ENCODE measurements around the gene CA4. TPM values are rescaled to one million over a fixed set of nuclear protein-coding genes. Genes with fewer than 3 reads are reported as not detected.
A peak's percentile ranks its signal among the peaks of the same experiment; 100 is the strongest.

Gene CA4
- total and polyA plus RNA-seq, 2 of the 8 experiments (the other 6 are each of a cell fraction or from before 2014, with no cell fraction given): 3.6 to 4.2 TPM

GRCh38 chr17:60135951-60136666 lies 13.7 kb upstream of the CA4 start:
- no peak overlapping the region for H3K4ac ChIP-seq (replicated peaks; ENCODE audit: insufficient read length, low read depth, low read length)
- H2BK120ac ChIP-seq (replicated peaks; ENCODE audit: low read depth, low read length): no peak overlapping the region
- WGBS, 2 experiments (ENCODE audit: extremely low coverage in 1 of 2, insufficient coverage in 1 of 2, insufficient read length in 1 of 2, insufficient replicate concordance in 2 of 2, low coverage in 1 of 2, low lambda C conversion rate in 2 of 2, missing lambda C conversion rate in 1 of 2): 74% methylated on average over 13 of the region's 13 CpGs; no CpG with 5 or more reads in 1 of the 2 experiments
- POLR2A ChIA-PET (ENCODE audit: partially characterized antibody): interaction anchor here (0.6 to 1.6 kb wide), 2 partner anchors 9 to 33 kb away, joined by 3 to 4 read pairs; no protein-coding TSS in a partner anchor
- H3K56ac ChIP-seq (replicated peaks; ENCODE audit: insufficient read length, low read depth, low read length): no peak overlapping the region
- H4K5ac ChIP-seq (ENCODE audit: insufficient read length, low read depth, low read length): no peak overlapping the region
- peak in 1 of 2 experiments; percentile 24 for DNase-seq (ENCODE audit: low read depth in 1 of 2, low spot score in 2 of 2)
- H3K4me1 ChIP-seq (replicated peaks in 1 of 4; ENCODE audit: control insufficient read depth in 3 of 4, insufficient read depth in 4 of 4, low read length in 3 of 4): peaks cover 0 to 19% (median 10%) of the 10 kb centered on the region in 4 experiments; a peak in 6 of 7 replicates
- no peak overlapping the region for H3K23ac ChIP-seq (ENCODE audit: insufficient read length)
- H4K20me1 ChIP-seq (replicated peaks in 1 of 2; ENCODE audit: control insufficient read depth in 1 of 2, insufficient read depth in 2 of 2, low read length in 2 of 2): peaks cover 2 to 9% of the 10 kb centered on the region in 2 experiments
- CTCF ChIA-PET (ENCODE audit: partially characterized antibody): interaction anchor here (0.6 to 7.5 kb wide), 5 partner anchors 11 to 221 kb away, joined by 3 to 94 read pairs (median 15); partner anchors contain the start of gene CA4
- H3K18ac ChIP-seq (ENCODE audit: extremely low read depth, low read length): no peak overlapping the region; the same call in 1 of the 2 replicates
- H4K8ac ChIP-seq (ENCODE audit: extremely low read depth, insufficient read depth, low read length): no peak overlapping the region
- H3K27ac ChIP-seq (ENCODE audit: low read depth, low read length): no peak overlapping the region
- no peak overlapping the region for H3K14ac ChIP-seq (ENCODE audit: insufficient read length)
- H2BK20ac ChIP-seq (ENCODE audit: low read length): no peak overlapping the region
- H3K4me2 ChIP-seq (ENCODE audit: insufficient read depth in 1 of 2, low read depth in 2 of 2, low read length in 2 of 2): peak overlapping the region; percentile 97 to 98
- H2AK5ac ChIP-seq (ENCODE audit: low read depth, low read length): no peak overlapping the region
- no peak overlapping the region for H3K9ac ChIP-seq (replicated peaks in 1 of 4; ENCODE audit: extremely low read depth in 1 of 4, low read depth in 3 of 4, low read length in 3 of 4)
- FAIRE-seq: no peak
- no peak overlapping the region for H2BK5ac ChIP-seq (ENCODE audit: low read depth, low read length)
- no peak overlapping the region for H2BK15ac ChIP-seq (ENCODE audit: low read length)
- no peaks in the 10 kb centered on the region for H3K79me1 ChIP-seq (ENCODE audit: low read depth, low read length)
- H4K91ac ChIP-seq (replicated peaks; ENCODE audit: insufficient read length, low read length): no peak overlapping the region
- H3K36me3 ChIP-seq (ENCODE audit: control insufficient read depth in 2 of 4, insufficient read depth in 4 of 4, low read length in 3 of 4): no peaks in the 10 kb centered on the region; a peak in 1 of 8 replicates
- TF ChIP-seq CEBPB (IDR thresholded peaks at IDR 0.05; ENCODE audit: low read depth, low read length): no peak
- 0 out of 2 replicates have a peak, but pooled peaks have one; percentile 9 for TF ChIP-seq SUZ12 (IDR thresholded peaks at IDR 0.05; ENCODE audit: low read length)
- H3K9me3 ChIP-seq (ENCODE audit: insufficient read depth in 2 of 2, low read depth in 1 of 2, low read length in 1 of 2): no peaks in the 10 kb centered on the region
- peak overlapping the region; percentile 76 to 95 (median 88); a peak in 4 of 8 replicates for H3K4me3 ChIP-seq (ENCODE audit: extremely low read depth in 1 of 4, insufficient read depth in 2 of 4, low read depth in 3 of 4, low read length in 4 of 4)
- H3K23me2 ChIP-seq (ENCODE audit: low read depth, low read length): peaks cover 8% of the 10 kb centered on the region; the same call in 1 of the 2 replicates
- no peaks in the 10 kb centered on the region for H3K79me2 ChIP-seq (ENCODE audit: control insufficient read depth in 1 of 2, insufficient read depth in 2 of 2, low read length in 2 of 2)
- peak overlapping the region; percentile 64 for H2AFZ ChIP-seq (ENCODE audit: low read length)
- H2BK12ac ChIP-seq (ENCODE audit: low read depth, low read length): no peak overlapping the region
- peaks cover 41 to 66% (median 59%) of the 10 kb centered on the region in 4 experiments for H3K27me3 ChIP-seq (replicated peaks in 1 of 4; ENCODE audit: control insufficient read depth in 3 of 4, extremely low read depth in 1 of 4, insufficient read depth in 3 of 4, low read length in 3 of 4)
